ENCODE measurements around the gene RPL13A.
"Not testable (repeated sequence)": the region's sequence is repeated elsewhere in the genome, so short reads cannot be mapped to it uniquely, and the experiment has no call there.

The RPL13A gene

GRCh38 chr19:49456326-49456725, 31.1 kb upstream of the RPL13A start:
- DNase-seq (ENCODE audit: low read depth): peak; percentile 81

GRCh38 chr19:49458567-49458903, 28.9 kb upstream of the RPL13A start:
- no peak for DNase-seq (ENCODE audit: low read depth)

- DNase-seq (ENCODE audit: low read depth): no peak
Measured at GRCh38 chr19:49459388-49459787, 28.0 kb upstream of the RPL13A start.

GRCh38 chr19:49461130-49461529, 26.3 kb upstream of the RPL13A start:
- DNase-seq (ENCODE audit: low read depth): not testable (repeated sequence)

- DNase-seq (ENCODE audit: low read depth): no peak
Measured at GRCh38 chr19:49461656-49462055, 25.8 kb upstream of the RPL13A start.

- no peak for DNase-seq (ENCODE audit: low read depth)
Measured at GRCh38 chr19:49462492-49462891, 24.9 kb upstream of the RPL13A start.

GRCh38 chr19:49463960-49464740, 23.3 kb upstream of the RPL13A start:
- DNase-seq (ENCODE audit: low read depth): no peak

- DNase-seq (ENCODE audit: low read depth): no peak
Measured at GRCh38 chr19:49465371-49465770, 22.0 kb upstream of the RPL13A start.

GRCh38 chr19:49468199-49468598, 19.2 kb upstream of the RPL13A start:
- DNase-seq (ENCODE audit: low read depth): no peak

GRCh38 chr19:49468746-49469447, 18.5 kb upstream of the RPL13A start:
- DNase-seq (ENCODE audit: low read depth): peak; percentile 84

- no peak for DNase-seq (ENCODE audit: low read depth)
Measured at GRCh38 chr19:49469828-49470614, 17.4 kb upstream of the RPL13A start.

- no peak for DNase-seq (ENCODE audit: low read depth)
Measured at GRCh38 chr19:49470615-49470978, 16.8 kb upstream of the RPL13A start.

- no peak for DNase-seq (ENCODE audit: low read depth)
Measured at GRCh38 chr19:49472936-49473335, 14.5 kb upstream of the RPL13A start.

- DNase-seq (ENCODE audit: low read depth): not testable (repeated sequence)
Measured at GRCh38 chr19:49473501-49473867, 13.9 kb upstream of the RPL13A start.

GRCh38 chr19:49473868-49474541, 13.4 kb upstream of the RPL13A start, which contains the start of gene FLT3LG:
TSS of gene FLT3LG (plus strand) at chr19:49474215. CDS start at chr19:49474640, 425 bp downstream.
- peak; percentile 71 for DNase-seq (ENCODE audit: low read depth)

GRCh38 chr19:49474542-49474924, 12.9 kb upstream of the RPL13A start:
- DNase-seq (ENCODE audit: low read depth): no peak

GRCh38 chr19:49475191-49475917, 12.1 kb upstream of the RPL13A start:
- no peak for DNase-seq (ENCODE audit: low read depth)

GRCh38 chr19:49475995-49476880, 11.2 kb upstream of the RPL13A start:
- peak; percentile 43 for DNase-seq (ENCODE audit: low read depth)

- DNase-seq (ENCODE audit: low read depth): no peak
Measured at GRCh38 chr19:49479975-49480628, 7.3 kb upstream of the RPL13A start.

Measured in fibroblast of gingiva (primary cell).